Measurements from ENCODE around the gene RPN2. TPM values are rescaled to one million over a fixed set of nuclear protein-coding genes. Genes with fewer than 3 reads are reported as not detected.

RPN2 gene
- total and polyA plus RNA-seq, 2 donors (not counting 1 experiment from before 2014, with no cell fraction given), result 262 to 414 TPM

GRCh38 chr20:37249304-37249703 lies 70.2 kb downstream of the RPN2 start:
- H3K27ac ChIP-seq (ENCODE audit: insufficient read depth, low read length), result no peak overlapping the region
- no peak overlapping the region for H3K4me2 ChIP-seq (ENCODE audit: extremely low read depth, insufficient read depth, low read length)
- no peak overlapping the region for H3K9ac ChIP-seq (ENCODE audit: insufficient read depth, low read length)
- no peaks in the 10 kb centered on the region for H3K9me3 ChIP-seq (ENCODE audit: control insufficient read depth, insufficient read depth, low read depth, low read length)
- no peaks in the 10 kb centered on the region for H3K4me1 ChIP-seq (ENCODE audit: control insufficient read depth, extremely low read depth, insufficient read depth, low read length)
- H3K4me3 ChIP-seq (replicated peaks in 1 of 4; ENCODE audit: control extremely low read depth in 1 of 4, insufficient read depth in 1 of 4, low read depth in 3 of 4, low read length in 4 of 4), result no peak overlapping the region
- H3K36me3 ChIP-seq (ENCODE audit: control insufficient read depth, insufficient read depth, low read length), result no peaks in the 10 kb centered on the region
- no peak overlapping the region for H2AFZ ChIP-seq (ENCODE audit: low read length)
- no peak for DNase-seq (ENCODE audit: low read depth in 2 of 2)
- no peaks in the 10 kb centered on the region for H3K27me3 ChIP-seq (ENCODE audit: control insufficient read depth, insufficient read depth, low read length)
- TF ChIP-seq EZH2 (IDR thresholded peaks at IDR 0.05; ENCODE audit: low read length, missing control alignments), result no peak
- TF ChIP-seq, protein P1, sequence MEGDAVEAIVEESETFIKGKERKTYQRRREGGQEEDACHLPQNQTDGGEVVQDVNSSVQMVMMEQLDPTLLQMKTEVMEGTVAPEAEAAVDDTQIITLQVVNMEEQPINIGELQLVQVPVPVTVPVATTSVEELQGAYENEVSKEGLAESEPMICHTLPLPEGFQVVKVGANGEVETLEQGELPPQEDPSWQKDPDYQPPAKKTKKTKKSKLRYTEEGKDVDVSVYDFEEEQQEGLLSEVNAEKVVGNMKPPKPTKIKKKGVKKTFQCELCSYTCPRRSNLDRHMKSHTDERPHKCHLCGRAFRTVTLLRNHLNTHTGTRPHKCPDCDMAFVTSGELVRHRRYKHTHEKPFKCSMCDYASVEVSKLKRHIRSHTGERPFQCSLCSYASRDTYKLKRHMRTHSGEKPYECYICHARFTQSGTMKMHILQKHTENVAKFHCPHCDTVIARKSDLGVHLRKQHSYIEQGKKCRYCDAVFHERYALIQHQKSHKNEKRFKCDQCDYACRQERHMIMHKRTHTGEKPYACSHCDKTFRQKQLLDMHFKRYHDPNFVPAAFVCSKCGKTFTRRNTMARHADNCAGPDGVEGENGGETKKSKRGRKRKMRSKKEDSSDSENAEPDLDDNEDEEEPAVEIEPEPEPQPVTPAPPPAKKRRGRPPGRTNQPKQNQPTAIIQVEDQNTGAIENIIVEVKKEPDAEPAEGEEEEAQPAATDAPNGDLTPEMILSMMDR (conservative IDR thresholded peaks at IDR 0.05 in 1 of 2, IDR thresholded peaks at IDR 0.05 in 1 of 2; ENCODE audit: low read depth in 1 of 2, low read length in 2 of 2), result no peak
- H3K79me2 ChIP-seq (ENCODE audit: control insufficient read depth, insufficient read depth, low read length), result no peaks in the 10 kb centered on the region
- H4K20me1 ChIP-seq (ENCODE audit: control insufficient read depth, extremely low read depth, insufficient read depth, low read length), result no peaks in the 10 kb centered on the region

GRCh38 chr20:37251825-37252477 lies 72.8 kb downstream of the RPN2 start:
- Histone ChIP-seq H3K36me3 (ENCODE audit: control insufficient read depth, insufficient read depth, low read length) (no peaks in the 10 kb centered on the region), H3K4me3 (replicated peaks in 1 of 4; ENCODE audit: control extremely low read depth in 1 of 4, insufficient read depth in 1 of 4, low read depth in 3 of 4, low read length in 4 of 4) (no peak overlapping the region), H3K27me3 (ENCODE audit: control insufficient read depth, insufficient read depth, low read length) (peaks cover 3% of the 10 kb centered on the region), H3K4me2 (ENCODE audit: extremely low read depth, insufficient read depth, low read length) (no peak overlapping the region), H3K9ac (ENCODE audit: insufficient read depth, low read length) (no peak overlapping the region), H3K9me3 (ENCODE audit: control insufficient read depth, insufficient read depth, low read depth, low read length) (no peaks in the 10 kb centered on the region), H3K27ac (ENCODE audit: insufficient read depth, low read length) (no peak overlapping the region), H3K79me2 (ENCODE audit: control insufficient read depth, insufficient read depth, low read length) (no peaks in the 10 kb centered on the region), H4K20me1 (ENCODE audit: control insufficient read depth, extremely low read depth, insufficient read depth, low read length) (no peaks in the 10 kb centered on the region), H3K4me1 (ENCODE audit: control insufficient read depth, extremely low read depth, insufficient read depth, low read length) (no peaks in the 10 kb centered on the region), H2AFZ (ENCODE audit: low read length) (no peak overlapping the region)
- TF ChIP-seq EZH2 (IDR thresholded peaks at IDR 0.05; ENCODE audit: low read length, missing control alignments), result no peak
- TF ChIP-seq, protein P1 (conservative IDR thresholded peaks at IDR 0.05 in 1 of 2, IDR thresholded peaks at IDR 0.05 in 1 of 2; ENCODE audit: low read depth in 1 of 2, low read length in 2 of 2), result no peak
- no peak for DNase-seq (ENCODE audit: low read depth in 2 of 2)

- Histone ChIP-seq H3K27me3 (ENCODE audit: control insufficient read depth, insufficient read depth, low read length) (peaks cover 11% of the 10 kb centered on the region), H3K36me3 (ENCODE audit: control insufficient read depth, insufficient read depth, low read length) (no peaks in the 10 kb centered on the region), H3K9ac (ENCODE audit: insufficient read depth, low read length) (no peak overlapping the region), H3K9me3 (ENCODE audit: control insufficient read depth, insufficient read depth, low read depth, low read length) (no peaks in the 10 kb centered on the region), H3K4me3 (replicated peaks in 1 of 4; ENCODE audit: control extremely low read depth in 1 of 4, insufficient read depth in 1 of 4, low read depth in 3 of 4, low read length in 4 of 4) (no peak overlapping the region), H4K20me1 (ENCODE audit: control insufficient read depth, extremely low read depth, insufficient read depth, low read length) (no peaks in the 10 kb centered on the region), H3K4me2 (ENCODE audit: extremely low read depth, insufficient read depth, low read length) (no peak overlapping the region), H3K79me2 (ENCODE audit: control insufficient read depth, insufficient read depth, low read length) (no peaks in the 10 kb centered on the region), H2AFZ (ENCODE audit: low read length) (no peak overlapping the region), H3K4me1 (ENCODE audit: control insufficient read depth, extremely low read depth, insufficient read depth, low read length) (no peaks in the 10 kb centered on the region), H3K27ac (ENCODE audit: insufficient read depth, low read length) (no peak overlapping the region)
- no peak for DNase-seq (ENCODE audit: low read depth in 2 of 2)
- TF ChIP-seq EZH2 (IDR thresholded peaks at IDR 0.05; ENCODE audit: low read length, missing control alignments), result no peak
- TF ChIP-seq, protein P1 (conservative IDR thresholded peaks at IDR 0.05 in 1 of 2, IDR thresholded peaks at IDR 0.05 in 1 of 2; ENCODE audit: low read depth in 1 of 2, low read length in 2 of 2), result no peak
Measured at GRCh38 chr20:37253087-37253486, 74.0 kb downstream of the RPN2 start.

All from fibroblast of lung (primary cell).